Liver (tissue), 9 donors: ENCODE results near the gene NLGN1. TPM values are rescaled to one million over a fixed set of nuclear protein-coding genes. Genes with fewer than 3 reads are reported as not detected.

ENCODE experiments used
- DNase-seq: peaks from one replicate; pipeline ENCODE4 v3.0.0-alpha.2; 2017; ENCODE audit warnings: low spot score
- H3K27ac ChIP-seq, 2 donors: one replicate each; pipeline ENCODE4 v1.7.0; 2013; ENCODE audit warnings: inconsistent platforms in 2 of 2, low read length in 2 of 2, control low read depth in 1 of 2, low read depth in 1 of 2, mild to moderate bottlenecking in 1 of 2
- H3K27me3 ChIP-seq, 4 donors: one replicate each; pipeline versions ENCODE4 v1.6.1 to v1.7.0; 2013; ENCODE audit warnings: low read length in 3 of 4, inconsistent platforms in 1 of 4, mild to moderate bottlenecking in 1 of 4, moderate library complexity in 1 of 4; ENCODE audit not compliant: control insufficient read depth in 4 of 4, insufficient read depth in 4 of 4
- H3K36me3 ChIP-seq, 4 donors: one replicate each; pipeline versions ENCODE4 v1.6.1 to v1.7.0; 2013; ENCODE audit warnings: low read length in 3 of 4, mild to moderate bottlenecking in 3 of 4, low read depth in 1 of 4, moderate library complexity in 1 of 4; ENCODE audit not compliant: control insufficient read depth in 4 of 4, insufficient read depth in 3 of 4
- H3K4me1 ChIP-seq, 4 donors: one replicate each; pipeline versions ENCODE4 v1.6.1 to v1.7.0; 2013; ENCODE audit warnings: low read length in 3 of 4, mild to moderate bottlenecking in 3 of 4, moderate library complexity in 1 of 4; ENCODE audit not compliant: control insufficient read depth in 4 of 4, insufficient read depth in 4 of 4
- H3K4me3 ChIP-seq, 3 donors: one replicate each; pipeline versions ENCODE4 v1.6.1 to v1.7.0; 2013; ENCODE audit warnings: low read length in 3 of 3, control low read depth in 1 of 3, low read depth in 1 of 3, mild to moderate bottlenecking in 1 of 3
- H3K9ac ChIP-seq, 2 donors: one replicate each; pipeline ENCODE4 v1.7.0; 2013; ENCODE audit warnings: low read length in 2 of 2, mild to moderate bottlenecking in 2 of 2, moderate library complexity in 2 of 2, control low read depth in 1 of 2, low read depth in 1 of 2
- H3K9me3 ChIP-seq, 4 donors: one replicate each; pipeline versions ENCODE4 v1.6.1 to v1.7.0; 2013; ENCODE audit warnings: low read length in 3 of 4; ENCODE audit not compliant: control insufficient read depth in 4 of 4
- ATF3 ChIP-seq: IDR thresholded peaks from 2 replicates; pipeline ENCODE4 v1.6.1; 2016; ENCODE audit warnings: antibody characterized with exemption
- CTCF ChIP-seq: fragments of 150-350 bp; IDR thresholded peaks from 2 replicates; pipeline ENCODE4 v1.5.1; 2017; ENCODE audit warnings: improper control_type of control experiment, low read depth, low read length; ENCODE audit not compliant: missing input control
- EGR1 ChIP-seq, 2 donors: IDR thresholded peaks; 2 replicates each; pipeline ENCODE4 v1.6.1; 2016 to 2018; ENCODE audit warnings: antibody characterized with exemption in 2 of 2, low read depth in 2 of 2
- FOXA1 ChIP-seq: IDR thresholded peaks from 2 replicates; pipeline ENCODE4 v1.6.1; 2016; ENCODE audit warnings: antibody characterized with exemption
- FOXA2 ChIP-seq: IDR thresholded peaks from 2 replicates; pipeline ENCODE4 v1.6.1; 2016; ENCODE audit warnings: antibody characterized with exemption
- HNF4A ChIP-seq, 2 donors: conservative IDR thresholded peaks; 2 replicates each; pipeline ENCODE4 v1.6.1; 2016; ENCODE audit warnings: antibody characterized with exemption in 2 of 2, mild to moderate bottlenecking in 2 of 2
- HNF4G ChIP-seq: IDR thresholded peaks from 2 replicates; pipeline ENCODE4 v1.6.1; 2016; ENCODE audit warnings: antibody characterized with exemption
- JUND ChIP-seq, 2 donors: IDR thresholded peaks; 2 replicates each; pipeline ENCODE4 v1.6.1; 2016; ENCODE audit warnings: antibody characterized with exemption in 2 of 2
- MAX ChIP-seq: IDR thresholded peaks from 2 replicates; pipeline ENCODE4 v1.6.1; 2016; ENCODE audit warnings: antibody characterized with exemption
- RAD21 ChIP-seq, 2 donors: IDR thresholded peaks; 2 replicates each; pipeline ENCODE4 v1.6.1; 2016; ENCODE audit warnings: antibody characterized with exemption in 2 of 2, mild to moderate bottlenecking in 2 of 2
- REST ChIP-seq: IDR thresholded peaks from 2 replicates; pipeline ENCODE4 v1.6.1; 2016; ENCODE audit warnings: antibody characterized with exemption, mild to moderate bottlenecking
- RXRA ChIP-seq, 2 donors: IDR thresholded peaks; 2 replicates each; pipeline ENCODE4 v1.6.1; 2017 to 2018; ENCODE audit warnings: antibody characterized with exemption in 2 of 2, mild to moderate bottlenecking in 1 of 2
- SP1 ChIP-seq: IDR thresholded peaks from 2 replicates; pipeline ENCODE4 v1.6.1; 2018; ENCODE audit warnings: antibody characterized with exemption, mild to moderate bottlenecking
- TAF1 ChIP-seq: conservative IDR thresholded peaks from 2 replicates; pipeline ENCODE4 v1.6.1; 2016; ENCODE audit warnings: antibody characterized with exemption, mild to moderate bottlenecking
- YY1 ChIP-seq: IDR thresholded peaks from 2 replicates; pipeline ENCODE4 v1.6.1; 2016; ENCODE audit warnings: antibody characterized with exemption, mild to moderate bottlenecking
- ZBTB33 ChIP-seq: IDR thresholded peaks from 2 replicates; pipeline ENCODE4 v1.6.1; 2016; ENCODE audit warnings: antibody characterized with exemption
- WGBS: extraction: QIAGEN DNeasy Blood & Tissue Kit; methylation state at CpG from one replicate; pipeline ENCODE4 v1.1.7; 2013; 5-methylcytosine and 5-hydroxymethylcytosine counted together
- polyA plus RNA-seq, 2 donors: library from polyadenylated mRNA; stranded (reverse) in 1 of 2; unstranded in 1 of 2; fragments of 200-250 nt in 1 of 2; fragments of >200 nt in 1 of 2; fragmentation: Nextera tagmentation in 1 of 2; extraction: Ambion mirVana in 1 of 2; gene quantifications; one replicate each; pipeline versions ENCODE4 v1.2.1 to v1.2.3, GENCODE V29; 2013 to 2015
- total RNA-seq, 2 donors: library from RNA; depleted of rRNA; stranded (reverse); fragments of >200 nt; gene quantifications; one replicate each; pipeline ENCODE4 v1.2.3, GENCODE V29; 2014
- donor health status: healthy.
- donor health status: healthy.
- donor health status: healthy.
- donor health status: healthy.
- donor health status: healthy.

NLGN1 gene
- total and polyA plus RNA-seq, 4 donors: 0.02 to 0.67 (median 0.37) TPM; not detected in 1

- H3K27me3 ChIP-seq: no peaks in the 10 kb centered on the region
- H3K4me1 ChIP-seq: no peaks in the 10 kb centered on the region
- TF ChIP-seq HNF4A (conservative IDR thresholded peaks at IDR 0.05) (no peak), ATF3 (no peak), FOXA1 (no peak), JUND (IDR thresholded peaks at IDR 0.05) (no peak), ZBTB33 (no peak), TAF1 (no peak), EGR1 (IDR thresholded peaks at IDR 0.05; ENCODE audit: low read depth in 2 of 2) (no peak), SP1 (no peak), HNF4G (no peak), RXRA (IDR thresholded peaks at IDR 0.05) (no peak), MAX (no peak)
- no peak overlapping the region for H3K27ac ChIP-seq
- no peaks in the 10 kb centered on the region for H3K36me3 ChIP-seq
- 57% methylated on average over 2 of the region's 2 CpGs for WGBS
- no peaks in the 10 kb centered on the region for H3K9me3 ChIP-seq
- H3K9ac ChIP-seq: no peak overlapping the region
- H3K4me3 ChIP-seq: no peak overlapping the region
- no peak for DNase-seq
These were observed 339.7 kb downstream of the NLGN1 start for GRCh38 chr3:173737167-173737808.

- TF ChIP-seq HNF4G (no peak), ZBTB33 (no peak), FOXA2 (no peak), YY1 (no peak), EGR1 (IDR thresholded peaks at IDR 0.05; ENCODE audit: low read depth in 2 of 2) (no peak), REST (no peak), RAD21 (IDR thresholded peaks at IDR 0.05) (no peak), ATF3 (no peak), HNF4A (conservative IDR thresholded peaks at IDR 0.05) (no peak), CTCF (no peak), RXRA (IDR thresholded peaks at IDR 0.05) (no peak), SP1 (no peak), TAF1 (no peak)
These were observed 342.2 kb downstream of the NLGN1 start for GRCh38 chr3:173739726-173740125.

More at GRCh38 chr3:173739726-173740125, 342.2 kb downstream of the NLGN1 start:
- Histone ChIP-seq H3K9me3 (no peaks in the 10 kb centered on the region), H3K4me3 (no peak overlapping the region), H3K27ac (no peak overlapping the region), H3K36me3 (no peaks in the 10 kb centered on the region), H3K4me1 (no peaks in the 10 kb centered on the region), H3K9ac (no peak overlapping the region), H3K27me3 (no peaks in the 10 kb centered on the region)
- 50% methylated on average over 2 of the region's 2 CpGs for WGBS
- DNase-seq: no peak
